ENCODE measurements around the gene MRPS26.

Gene MRPS26

GRCh38 chr20:3045816-3046676 is at the start of gene MRPS26 (continued):
- TF ChIP-seq CTCF (tag by site-specific recombination; IDR thresholded peaks at IDR 0.05) (peak; percentile 57), ZNF398 (tag by site-specific recombination; IDR thresholded peaks at IDR 0.05) (peak; percentile 77; the same call in 1 of the 2 replicates), ZNF529 (tag by site-specific recombination; IDR thresholded peaks at IDR 0.05; ENCODE audit: insufficient replicate concordance) (no peak), GLI2 (tag by site-specific recombination; IDR thresholded peaks at IDR 0.05; ENCODE audit: borderline replicate concordance, low read depth) (no peak), ZNF292 (tag by site-specific recombination; IDR thresholded peaks at IDR 0.05; ENCODE audit: borderline replicate concordance, low read depth) (no peak), ZNF449 (tag by site-specific recombination; IDR thresholded peaks at IDR 0.05) (no peak), ZNF132 (tag by site-specific recombination; IDR thresholded peaks at IDR 0.05; ENCODE audit: borderline replicate concordance) (no peak), ZNF501 (tag by site-specific recombination; IDR thresholded peaks at IDR 0.05) (no peak), ZNF776 (tag by site-specific recombination; IDR thresholded peaks at IDR 0.05; ENCODE audit: borderline replicate concordance) (no peak), REST (tag by site-specific recombination; IDR thresholded peaks at IDR 0.05) (0 out of 2 replicates have a peak, but pooled peaks have one; percentile 4), ZNF23 (tag by site-specific recombination; IDR thresholded peaks at IDR 0.05; ENCODE audit: borderline replicate concordance) (no peak), ZNF114 (tag by site-specific recombination; IDR thresholded peaks at IDR 0.05) (no peak), ZFP3 (tag by site-specific recombination; IDR thresholded peaks at IDR 0.05; ENCODE audit: low read depth) (no peak), SP2 (tag by site-specific recombination; IDR thresholded peaks at IDR 0.05) (peak; percentile 97), WT1 (tag by site-specific recombination; IDR thresholded peaks at IDR 0.05) (no peak), ZNF121 (tag by site-specific recombination; IDR thresholded peaks at IDR 0.05) (no peak), ZNF513 (tag by site-specific recombination; IDR thresholded peaks at IDR 0.05) (no peak), ZNF211 (tag by site-specific recombination; IDR thresholded peaks at IDR 0.05; ENCODE audit: low read depth) (no peak), PRDM4 (tag by site-specific recombination; IDR thresholded peaks at IDR 0.05) (no peak), ZNF701 (tag by site-specific recombination; IDR thresholded peaks at IDR 0.05) (no peak), ZNF48 (tag by site-specific recombination; IDR thresholded peaks at IDR 0.05) (no peak), AEBP2 (tag by site-specific recombination; IDR thresholded peaks at IDR 0.05; ENCODE audit: borderline replicate concordance) (no peak), SETDB1 (IDR thresholded peaks at IDR 0.05; ENCODE audit: insufficient read length, low read length) (no peak), ZNF768 (tag by site-specific recombination; IDR thresholded peaks at IDR 0.05) (no peak)
